Naive thymus-derived CD4-positive, alpha-beta T cell (primary cell): ENCODE results near the gene NPC1. TPM values are rescaled to one million over a fixed set of nuclear protein-coding genes. Genes with fewer than 3 reads are reported as not detected.
"Not testable (repeated sequence)": the region's sequence is repeated elsewhere in the genome, so short reads cannot be mapped to it uniquely, and the experiment has no call there.

Source experiments
- ATAC-seq: fragments of 150-1000 bp; cut with Tn5 transposase; 2 replicates; pipeline ENCODE4 v1.10.0; 2021; ENCODE audit warnings: mild to moderate bottlenecking, moderate library complexity
- CTCF ChIA-PET: fragments of 350-600 bp; sonication (Branson Sonifier 250); formaldehyde crosslinking; loops from one replicate; lab custom pipeline; 2021; ENCODE audit warnings: antibody characterized with exemption; lab: Charles Lee
- POLR2A ChIA-PET: fragments of 350-600 bp; sonication (Branson Sonifier 250); formaldehyde crosslinking; loops from one replicate; lab custom pipeline; 2021; ENCODE audit warnings: antibody characterized with exemption, inconsistent platforms; lab: Charles Lee
- DNase-seq, 9 donors: peaks; one replicate each; pipeline versions ENCODE4 v3.0.0 to v3.0.0-alpha.2; 2020 to 2022; ENCODE audit warnings: mixed read lengths in 1 of 9
- H3K27ac ChIP-seq: one replicate; pipeline ENCODE4 v1.7.0; 2013; ENCODE audit warnings: mild to moderate bottlenecking, low read depth, low read length, moderate library complexity
- H3K27me3 ChIP-seq, 2 donors: one replicate each; pipeline ENCODE4 v1.7.0; 2013; ENCODE audit warnings: low read length in 2 of 2, mild to moderate bottlenecking in 2 of 2, moderate library complexity in 2 of 2; ENCODE audit not compliant: control insufficient read depth in 2 of 2, insufficient read depth in 2 of 2
- H3K36me3 ChIP-seq, 3 experiments: 1 replicate in 2 of 3; 2 replicates in 1 of 3; pipeline ENCODE4 v1.7.0; 2013; ENCODE audit warnings: low read length in 3 of 3, mild to moderate bottlenecking in 3 of 3, moderate library complexity in 1 of 3; ENCODE audit not compliant: insufficient read depth in 3 of 3, control insufficient read depth in 2 of 3
- H3K4me1 ChIP-seq, 2 donors: one replicate each; pipeline ENCODE4 v1.7.0; 2013; ENCODE audit warnings: low read length in 2 of 2, mild to moderate bottlenecking in 2 of 2, moderate library complexity in 1 of 2; ENCODE audit not compliant: control insufficient read depth in 2 of 2, insufficient read depth in 2 of 2
- H3K4me3 ChIP-seq: 2 replicates; pipeline ENCODE4 v1.7.0; 2013; ENCODE audit warnings: mild to moderate bottlenecking, low read length
- H3K9me3 ChIP-seq, 3 experiments: 1 replicate in 2 of 3; 2 replicates in 1 of 3; pipeline ENCODE4 v1.7.0; 2013; ENCODE audit warnings: low read length in 3 of 3; ENCODE audit not compliant: control insufficient read depth in 2 of 3
- H3K27ac Mint-ChIP-seq, 9 donors: one replicate each; pipeline ENCODE4 v1.8.0; 2020 to 2022; ENCODE audit warnings: mixed read lengths in 9 of 9, mild to moderate bottlenecking in 8 of 9, moderate library complexity in 5 of 9, inconsistent platforms in 2 of 9
- H3K27me3 Mint-ChIP-seq, 5 donors: one replicate each; pipeline ENCODE4 v1.8.0; 2021 to 2022; ENCODE audit warnings: mixed read lengths in 5 of 5, mild to moderate bottlenecking in 1 of 5
- H3K36me3 Mint-ChIP-seq, 5 donors: one replicate each; pipeline ENCODE4 v1.8.0; 2020 to 2022; ENCODE audit warnings: mixed read lengths in 5 of 5, mild to moderate bottlenecking in 3 of 5, inconsistent platforms in 1 of 5
- H3K4me1 Mint-ChIP-seq, 7 donors: one replicate each; pipeline ENCODE4 v1.8.0; 2020 to 2022; ENCODE audit warnings: mixed read lengths in 7 of 7, mild to moderate bottlenecking in 3 of 7, inconsistent platforms in 1 of 7
- H3K4me3 Mint-ChIP-seq, 10 donors: one replicate each; pipeline ENCODE4 v1.8.0; 2020 to 2022; ENCODE audit warnings: mild to moderate bottlenecking in 10 of 10, mixed read lengths in 10 of 10, moderate library complexity in 6 of 10, inconsistent platforms in 2 of 10
- H3K9me3 Mint-ChIP-seq, 11 donors: one replicate each; pipeline ENCODE4 v1.8.0; 2020 to 2022; ENCODE audit warnings: mixed read lengths in 11 of 11, mild to moderate bottlenecking in 4 of 11, inconsistent platforms in 1 of 11, moderate library complexity in 1 of 11
- intact Hi-C, 2 donors: fragments of 100-400 bp; cut with micrococcal nuclease; formaldehyde crosslinking; loops; one replicate each; pipeline ENCODE4 v1.15.1; 2023
- polyA plus RNA-seq, 2 donors: library from polyadenylated mRNA; unstranded; fragments of 300-500 nt; fragmentation: Illumina TruSeq; gene quantifications; one replicate each; pipeline ENCODE4 v1.2.3, GENCODE V29; 2021
- total RNA-seq, 6 experiments: library from RNA in 5 of 6; stranded (reverse) in 5 of 6; gene quantifications; 1 replicate in 5 of 6; 2 replicates in 1 of 6; pipeline ENCODE4 v1.2.3 and lab custom pipeline; 2021 to 2026

The NPC1 gene
- total and polyA plus RNA-seq, 7 experiments from 2014 or later = 4.6 to 49.3 (median 29.9) TPM

DNA sequence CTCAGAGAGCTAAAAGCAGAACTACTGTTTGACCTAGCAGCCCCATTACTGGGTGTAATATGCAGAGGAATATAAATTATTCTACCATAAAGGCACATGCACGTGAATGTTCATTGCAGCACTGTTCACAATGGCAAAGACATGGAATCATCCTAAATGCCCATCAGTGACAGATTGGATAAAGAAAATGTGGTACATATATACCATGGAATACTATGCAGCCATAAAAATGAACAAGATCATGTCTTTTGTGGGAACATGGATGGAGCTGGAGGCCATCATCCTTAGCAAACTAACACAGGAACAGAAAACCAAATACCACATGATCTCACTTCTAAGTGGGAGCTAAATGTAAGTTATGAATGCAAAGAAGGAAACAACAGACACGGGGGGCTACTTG is 75.4 kb downstream of the NPC1 start:
- H3K4me3 ChIP-seq, DNase-seq, H3K4me1 ChIP-seq, ATAC-seq, H3K9me3 ChIP-seq, H3K27me3 ChIP-seq, H3K27me3 Mint-ChIP-seq, CTCF ChIA-PET, H3K27ac ChIP-seq, H3K4me3 Mint-ChIP-seq, H3K9me3 Mint-ChIP-seq, intact Hi-C loops: not testable (repeated sequence)
- H3K36me3 ChIP-seq = peaks cover 13 to 42% (median 15%) of the 10 kb centered on the region in 3 experiments
- POLR2A ChIA-PET = interaction anchor here (0.6 to 1.3 kb wide), 3 partner anchors 31 to 74 kb away, joined by 3 to 5 read pairs (median 4); no protein-coding TSS in a partner anchor
- Mint-ChIP-seq H3K4me1 (peaks cover 25 to 58% (median 38%) of the 10 kb centered on the region in 7 donors), H3K36me3 (peaks cover 16 to 42% (median 33%) of the 10 kb centered on the region in 5 donors), H3K27ac (peak overlapping the region in 3 of 9 donors; percentile 1 to 59 (median 51))

DNA sequence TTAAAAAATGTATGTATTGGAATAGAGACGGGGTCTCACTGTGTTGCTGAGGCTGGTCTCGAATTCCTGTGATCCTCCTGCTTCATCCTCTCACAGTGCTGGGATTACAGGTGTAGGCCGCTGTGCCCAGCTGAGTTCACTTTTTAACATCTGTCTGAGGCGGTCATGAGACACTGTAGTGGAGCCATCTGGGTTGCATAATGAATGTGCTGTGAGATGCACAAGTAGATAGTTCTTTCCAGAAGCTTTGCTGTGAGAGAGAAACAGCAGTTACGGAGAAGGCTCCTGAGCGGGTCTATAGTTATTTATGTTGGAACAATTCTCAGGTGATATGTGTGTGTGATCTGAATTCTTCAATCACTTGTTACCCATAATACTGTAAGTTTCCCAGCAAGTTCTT is 79.9 kb downstream of the NPC1 start:
- Histone ChIP-seq H3K9me3 (no peaks in the 10 kb centered on the region), H3K36me3 (peaks cover 13 to 25% (median 13%) of the 10 kb centered on the region in 3 experiments), H3K27ac (no peak overlapping the region), H3K4me1 (peaks cover 22% of the 10 kb centered on the region in 2 donors), H3K27me3 (no peaks in the 10 kb centered on the region), H3K4me3 (no peak overlapping the region)
- no peaks in the 10 kb centered on the region for H3K9me3 Mint-ChIP-seq
- peaks cover 29 to 62% (median 55%) of the 10 kb centered on the region in 7 donors for H3K4me1 Mint-ChIP-seq
- ChIA-PET CTCF (no interaction called here), POLR2A (interaction anchor here (0.6 kb wide), 1 partner anchor 553 kb away, joined by 5 read pairs; no protein-coding TSS in a partner anchor)
- peak overlapping the region in 3 of 9 donors; percentile 9 to 42 (median 31) for H3K27ac Mint-ChIP-seq
- peaks cover 7 to 32% (median 25%) of the 10 kb centered on the region in 5 donors for H3K36me3 Mint-ChIP-seq
- H3K27me3 Mint-ChIP-seq = no peaks in the 10 kb centered on the region
- DNase-seq = no peak
- intact Hi-C loops = no loop called here
- no peak for ATAC-seq
- no peak overlapping the region for H3K4me3 Mint-ChIP-seq

- Histone ChIP-seq H3K27me3 (no peaks in the 10 kb centered on the region), H3K4me1 (peaks cover 22% of the 10 kb centered on the region in 2 donors), H3K36me3 (peaks cover 4 to 12% (median 5%) of the 10 kb centered on the region in 3 experiments), H3K9me3 (no peaks in the 10 kb centered on the region), H3K4me3 (peak overlapping the region; percentile 95), H3K27ac (peak overlapping the region; percentile 88)
- peak overlapping the region; percentile 88 to 99 (median 94) for H3K27ac Mint-ChIP-seq
- intact Hi-C loops = loop anchor here (1.0 to 5.0 kb wide), 10 partner anchors 8 to 633 kb away; partner anchors contain the start of genes CABYR (in 1 of the 2) and RBBP8 (in 1 of the 2)
- H3K36me3 Mint-ChIP-seq = peaks cover 0 to 19% (median 12%) of the 10 kb centered on the region in 5 donors
- no peaks in the 10 kb centered on the region for H3K9me3 Mint-ChIP-seq
- peak overlapping the region; percentile 91 to 99 (median 96) for H3K4me3 Mint-ChIP-seq
- peaks cover 29 to 68% (median 57%) of the 10 kb centered on the region in 7 donors for H3K4me1 Mint-ChIP-seq
- ATAC-seq = no peak
- ChIA-PET POLR2A (interaction anchor here (1.0 to 2.9 kb wide), 2 partner anchors 80 to 84 kb away, joined by 3 to 12 read pairs; partner anchors contain the start of gene NPC1), CTCF (interaction anchor here (0.6 kb wide), 1 partner anchor 17 kb away, joined by 3 read pairs; no protein-coding TSS in a partner anchor)
- H3K27me3 Mint-ChIP-seq = no peaks in the 10 kb centered on the region
- DNase-seq = no peak
These were observed 81.6 kb downstream of the NPC1 start for GRCh38 chr18:23504720-23505119.

GRCh38 chr18:23503963-23504344 is 82.4 kb downstream of the NPC1 start:
- DNase-seq (peak in 3 of 9 donors; percentile 27 to 39 (median 30)), ATAC-seq (no peak)
- ChIA-PET CTCF (no interaction called here), POLR2A (interaction anchor here (0.6 to 2.9 kb wide), 6 partner anchors 13 to 540 kb away, joined by 3 to 12 read pairs (median 4); partner anchors contain the start of genes NPC1 and RIOK3)
- Mint-ChIP-seq H3K36me3 (peaks cover 0 to 19% (median 13%) of the 10 kb centered on the region in 5 donors), H3K27ac (peak overlapping the region; percentile 88 to 99 (median 94)), H3K9me3 (no peaks in the 10 kb centered on the region), H3K4me1 (peaks cover 29 to 70% (median 62%) of the 10 kb centered on the region in 7 donors), H3K27me3 (no peaks in the 10 kb centered on the region), H3K4me3 (peak overlapping the region; percentile 91 to 99 (median 96))
- Histone ChIP-seq H3K27ac (peak overlapping the region; percentile 88), H3K9me3 (no peaks in the 10 kb centered on the region), H3K4me3 (peak overlapping the region; percentile 95), H3K4me1 (peaks cover 22% of the 10 kb centered on the region in 2 donors), H3K36me3 (peaks cover 4 to 12% (median 5%) of the 10 kb centered on the region in 3 experiments), H3K27me3 (no peaks in the 10 kb centered on the region)
- intact Hi-C loops = loop anchor here (1.0 to 5.0 kb wide), 20 partner anchors 8 to 633 kb away; partner anchors contain the start of genes NPC1 (in 2 of the 2), RBBP8 (in 2 of the 2), RIOK3 (in 2 of the 2) and CABYR (in 1 of the 2)

DNA sequence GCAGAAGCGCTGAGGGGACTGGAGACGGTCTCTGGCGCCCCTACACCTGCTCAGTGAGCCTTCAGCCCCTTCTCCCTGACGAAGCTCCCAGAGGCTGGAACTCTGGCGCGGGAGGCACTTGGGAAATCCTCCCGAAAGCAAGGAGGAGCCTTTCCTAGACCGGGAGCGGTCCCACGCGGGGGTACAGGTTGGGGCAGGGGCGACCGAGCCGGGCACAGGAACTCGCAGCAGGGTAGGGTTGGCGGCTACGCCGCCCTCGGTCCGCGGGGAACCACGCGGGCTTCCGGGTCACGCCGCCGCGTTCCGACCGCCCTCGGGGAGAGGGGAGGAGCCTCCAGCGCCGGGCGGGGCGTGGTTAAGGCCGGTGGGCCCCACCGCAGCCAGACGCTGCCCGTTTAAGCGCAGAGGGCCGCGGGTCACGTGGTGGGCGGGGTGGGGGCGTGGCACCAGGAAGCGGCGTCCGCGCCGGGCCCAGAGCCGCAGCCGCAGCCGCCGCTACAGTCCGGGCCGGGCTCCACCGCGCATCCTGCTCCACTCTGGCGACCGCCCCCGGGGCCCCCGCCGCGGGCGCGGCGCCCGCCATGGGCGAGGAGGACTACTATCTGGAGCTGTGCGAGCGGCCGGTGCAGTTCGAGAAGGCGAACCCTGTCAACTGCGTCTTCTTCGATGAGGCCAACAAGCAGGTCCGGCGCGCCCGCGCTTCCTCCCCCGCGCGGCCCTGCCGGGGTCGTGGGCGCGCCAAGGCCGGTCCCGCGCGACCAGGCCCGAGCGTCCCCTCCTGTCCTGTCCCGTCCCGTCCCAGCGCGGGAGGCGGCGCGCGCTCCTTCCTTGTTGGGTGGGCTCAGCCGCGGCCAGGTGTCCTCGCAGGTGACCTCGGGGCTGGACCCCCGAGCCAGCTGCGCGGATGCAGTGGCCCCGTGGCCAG is 83.0 kb downstream of the NPC1 start, which contains the start of gene RMC1:
Gene RMC1 (plus strand): TSS at position 474 of the 925 bp plus-strand sequence. CDS start 108 bp downstream, at position 582.
- Mint-ChIP-seq H3K4me1 (peaks cover 28 to 70% (median 64%) of the 10 kb centered on the region in 7 donors), H3K36me3 (peaks cover 0 to 13% (median 12%) of the 10 kb centered on the region in 5 donors), H3K27ac (peak within 1 kb of the TSS; percentile 93 to 99 (median 96)), H3K9me3 (no peaks in the 10 kb centered on the region), H3K4me3 (peak within 1 kb of the TSS; percentile 91 to 99 (median 96)), H3K27me3 (no peaks in the 10 kb centered on the region)
- Histone ChIP-seq H3K27ac (peak within 1 kb of the TSS; percentile 88), H3K4me3 (peak within 1 kb of the TSS; percentile 95), H3K9me3 (no peaks in the 10 kb centered on the region), H3K36me3 (peaks cover 4 to 6% (median 4%) of the 10 kb centered on the region in 3 experiments), H3K4me1 (peaks cover 22% of the 10 kb centered on the region in 2 donors), H3K27me3 (no peaks in the 10 kb centered on the region)
- DNase-seq (peak; percentile 91 to 99 (median 95)), ATAC-seq (peak; percentile 96)
- intact Hi-C loops = loop anchor here (1.0 to 5.0 kb wide), 16 partner anchors 14 to 634 kb away; partner anchors contain the start of genes NPC1 (in 2 of the 2), RBBP8 (in 2 of the 2), RIOK3 (in 2 of the 2) and CABYR (in 1 of the 2)
- ChIA-PET POLR2A (interaction anchor here (0.6 to 2.9 kb wide), 8 partner anchors 13 to 541 kb away, joined by 3 to 17 read pairs (median 4); partner anchors contain the start of genes NPC1 and RIOK3), CTCF (interaction anchor here (1.0 kb wide), 1 partner anchor 16 kb away, joined by 3 read pairs; no protein-coding TSS in a partner anchor)
